Fibroblast of the aortic adventitia (primary cell): ENCODE data around the gene MX2. TPM values are rescaled to one million over a fixed set of nuclear protein-coding genes. Genes with fewer than 3 reads are reported as not detected.
A peak's percentile ranks its signal among the peaks of the same experiment; 100 is the strongest.
"Not testable (repeated sequence)": the region's sequence is repeated elsewhere in the genome, so short reads cannot be mapped to it uniquely, and the experiment has no call there.

Experiments used
- DNase-seq: peaks from one replicate; pipeline ENCODE4 v3.0.0-alpha.2; 2010; ENCODE audit warnings: low read depth
- H3K4me3 ChIP-seq: 2 replicates; pipeline ENCODE4 v1.5.1; 2011; ENCODE audit warnings: low read depth, mild to moderate bottlenecking, control low read depth, low read length, moderate library complexity
- total RNA-seq: library from RNA; depleted of rRNA; stranded (reverse); fragments of >200 nt; gene quantifications from 2 replicates; pipeline ENCODE4 v1.2.3, GENCODE V29; 2012; ENCODE audit warnings: low replicate concordance
- TF ChIP-seq, protein P1 (sequence below): IDR thresholded peaks from 2 replicates; pipeline ENCODE4 v1.5.1; 2011; ENCODE audit warnings: mild to moderate bottlenecking, low read length, control low read depth, inconsistent platforms; ENCODE audit not compliant: insufficient read depth

Gene MX2, protein sequence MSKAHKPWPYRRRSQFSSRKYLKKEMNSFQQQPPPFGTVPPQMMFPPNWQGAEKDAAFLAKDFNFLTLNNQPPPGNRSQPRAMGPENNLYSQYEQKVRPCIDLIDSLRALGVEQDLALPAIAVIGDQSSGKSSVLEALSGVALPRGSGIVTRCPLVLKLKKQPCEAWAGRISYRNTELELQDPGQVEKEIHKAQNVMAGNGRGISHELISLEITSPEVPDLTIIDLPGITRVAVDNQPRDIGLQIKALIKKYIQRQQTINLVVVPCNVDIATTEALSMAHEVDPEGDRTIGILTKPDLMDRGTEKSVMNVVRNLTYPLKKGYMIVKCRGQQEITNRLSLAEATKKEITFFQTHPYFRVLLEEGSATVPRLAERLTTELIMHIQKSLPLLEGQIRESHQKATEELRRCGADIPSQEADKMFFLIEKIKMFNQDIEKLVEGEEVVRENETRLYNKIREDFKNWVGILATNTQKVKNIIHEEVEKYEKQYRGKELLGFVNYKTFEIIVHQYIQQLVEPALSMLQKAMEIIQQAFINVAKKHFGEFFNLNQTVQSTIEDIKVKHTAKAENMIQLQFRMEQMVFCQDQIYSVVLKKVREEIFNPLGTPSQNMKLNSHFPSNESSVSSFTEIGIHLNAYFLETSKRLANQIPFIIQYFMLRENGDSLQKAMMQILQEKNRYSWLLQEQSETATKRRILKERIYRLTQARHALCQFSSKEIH
- total RNA-seq, result 3.8 and 4.2 TPM in 2 replicates

GRCh38 chr21:41361786-41362604 is at the start of gene MX2:
Gene MX2 (plus strand): TSS chr21:41362027. CDS start chr21:41376907, 14,880 bp downstream.
- peak within 1 kb of the TSS; percentile 53 for H3K4me3 ChIP-seq
- DNase-seq, result peak; percentile 79
- TF ChIP-seq, protein P1, sequence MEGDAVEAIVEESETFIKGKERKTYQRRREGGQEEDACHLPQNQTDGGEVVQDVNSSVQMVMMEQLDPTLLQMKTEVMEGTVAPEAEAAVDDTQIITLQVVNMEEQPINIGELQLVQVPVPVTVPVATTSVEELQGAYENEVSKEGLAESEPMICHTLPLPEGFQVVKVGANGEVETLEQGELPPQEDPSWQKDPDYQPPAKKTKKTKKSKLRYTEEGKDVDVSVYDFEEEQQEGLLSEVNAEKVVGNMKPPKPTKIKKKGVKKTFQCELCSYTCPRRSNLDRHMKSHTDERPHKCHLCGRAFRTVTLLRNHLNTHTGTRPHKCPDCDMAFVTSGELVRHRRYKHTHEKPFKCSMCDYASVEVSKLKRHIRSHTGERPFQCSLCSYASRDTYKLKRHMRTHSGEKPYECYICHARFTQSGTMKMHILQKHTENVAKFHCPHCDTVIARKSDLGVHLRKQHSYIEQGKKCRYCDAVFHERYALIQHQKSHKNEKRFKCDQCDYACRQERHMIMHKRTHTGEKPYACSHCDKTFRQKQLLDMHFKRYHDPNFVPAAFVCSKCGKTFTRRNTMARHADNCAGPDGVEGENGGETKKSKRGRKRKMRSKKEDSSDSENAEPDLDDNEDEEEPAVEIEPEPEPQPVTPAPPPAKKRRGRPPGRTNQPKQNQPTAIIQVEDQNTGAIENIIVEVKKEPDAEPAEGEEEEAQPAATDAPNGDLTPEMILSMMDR, result no peak

GRCh38 chr21:41313285-41314164 is 48.3 kb upstream of the MX2 start:
- DNase-seq, H3K4me3 ChIP-seq: not testable (repeated sequence)

DNA sequence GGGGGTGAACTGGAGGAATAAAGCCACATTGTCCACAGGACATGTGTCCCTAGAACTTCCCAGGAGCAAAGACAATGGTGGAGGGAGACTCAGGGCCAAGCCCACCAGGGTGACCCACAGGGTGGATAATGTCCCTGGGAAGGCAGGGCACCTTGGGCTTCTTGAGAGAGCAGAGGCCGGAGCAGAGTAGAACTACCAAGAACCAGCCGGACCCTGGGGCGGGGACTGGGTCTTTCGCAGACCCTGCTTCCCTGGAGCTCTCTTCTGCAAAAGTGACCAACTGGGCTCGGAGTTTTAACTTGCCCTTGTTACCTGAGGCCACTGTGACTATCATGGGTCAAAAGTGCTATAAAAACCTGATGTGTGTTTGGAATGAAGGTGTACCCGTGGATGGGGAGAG is 46.1 kb upstream of the MX2 start:
- H3K4me3 ChIP-seq, result no peak overlapping the region
- DNase-seq, result no peak
- TF ChIP-seq, protein P1, result no peak

GRCh38 chr21:41316200-41317062 is 45.4 kb upstream of the MX2 start, which contains the start of gene FAM3B:
Gene FAM3B (plus strand): TSS chr21:41316801. CDS start chr21:41316880, 79 bp downstream.
- TF ChIP-seq, protein P1, result no peak
- no peak for DNase-seq
- no peak within 1 kb of the TSS for H3K4me3 ChIP-seq

DNA sequence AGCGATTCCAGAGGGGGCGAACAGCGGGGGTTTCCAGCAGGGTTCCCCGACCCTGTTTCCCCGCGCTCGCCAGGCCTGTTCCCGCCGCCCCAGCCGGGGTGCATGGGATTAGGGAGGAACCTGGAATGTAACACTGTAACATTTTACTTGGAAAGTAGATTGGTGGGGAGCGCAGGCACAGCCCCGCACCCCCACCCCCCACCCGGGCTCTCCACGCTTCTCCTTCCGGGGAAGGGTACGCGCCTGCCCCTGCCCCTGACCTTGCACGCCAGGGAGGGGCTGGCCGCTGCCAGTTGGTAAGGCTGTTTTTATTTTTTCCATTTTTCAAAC is 44.8 kb upstream of the MX2 start:
- no peak overlapping the region for H3K4me3 ChIP-seq
- no peak for DNase-seq
- TF ChIP-seq, protein P1, result no peak

GRCh38 chr21:41317458-41317857 is 44.4 kb upstream of the MX2 start:
- no peak for DNase-seq
- no peak overlapping the region for H3K4me3 ChIP-seq
- TF ChIP-seq, protein P1, result no peak
